K562 (cell line): ENCODE data around the gene YAE1. TPM values are rescaled to one million over a fixed set of nuclear protein-coding genes. Genes with fewer than 3 reads are reported as not detected.

Experiments used
- ATAC-seq: fragments of 200-7000 bp; cut with Tn5 transposase; 3 replicates; pipeline ENCODE4 v1.9.1; 2020; ENCODE audit warnings: moderate library complexity
- BruUV-seq: library from RNA; stranded (reverse); fragments of 400-500 nt; replicated peaks from 2 replicates; lab custom pipeline; 2021; lab: Mats Ljungman, UMichigan
- CTCF ChIA-PET: fragments of 300-600 bp; formaldehyde crosslinking; extraction: SDS; loops from one replicate; lab custom pipeline; 2021; ENCODE audit warnings: low intra/inter-chr PET ratio; lab: Yijun Ruan, JAX
- POLR2A ChIA-PET: fragments of 300-600, 350-650 bp; sonication (Branson Sonifier 250); formaldehyde crosslinking; extraction: SDS; loops from one replicate; lab custom pipeline; 2021; ENCODE audit warnings: antibody characterized with exemption, inconsistent platforms; lab: Yijun Ruan, JAX
- DNase-seq, 4 experiments: peaks; one replicate each; pipeline versions ENCODE4 v3.0.0 to v3.0.0-alpha.2; 2011 to 2018; ENCODE audit warnings: low spot score in 3 of 4, mixed read lengths in 3 of 4; ENCODE audit errors: extremely low read depth in 1 of 4
- FAIRE-seq: peaks from 2 replicates; lab custom pipeline; 2011; peaks lifted over from hg19 to GRCh38; lab: Jason Lieb, UNC
- H2AFZ ChIP-seq: 2 replicates; pipeline ENCODE4 v1.6.0; 2011; ENCODE audit warnings: low read depth, low read length, control low read depth, inconsistent platforms
- H3K27ac ChIP-seq: fragments of 200-600 bp; 3 replicates; pipeline ENCODE4 v1.8.0; 2011; ENCODE audit warnings: low read depth, mild to moderate bottlenecking, control low read depth, inconsistent platforms, low read length, moderate library complexity, mixed read lengths; ENCODE audit errors: extremely low read depth
- H3K27me3 ChIP-seq, 2 experiments: fragments of 300-600 bp in 1 of 2; 2 replicates in 1 of 2; 3 replicates in 1 of 2; pipeline versions ENCODE4 v1.6.0 to v1.8.0; 2011; ENCODE audit warnings: inconsistent platforms in 2 of 2, low read length in 2 of 2, mild to moderate bottlenecking in 1 of 2, mixed read lengths in 1 of 2, moderate library complexity in 1 of 2; ENCODE audit not compliant: control insufficient read depth in 2 of 2, insufficient read depth in 2 of 2
- H3K36me3 ChIP-seq: fragments of 300-600 bp; 3 replicates; pipeline ENCODE4 v1.8.0; 2011; ENCODE audit warnings: mild to moderate bottlenecking, low read length, inconsistent platforms; ENCODE audit not compliant: control insufficient read depth, insufficient read depth
- H3K4me1 ChIP-seq, 2 experiments: fragments of 200-600 bp in 1 of 2; replicated peaks in 1 of 2; 2 replicates in 1 of 2; 3 replicates in 1 of 2; pipeline versions ENCODE4 v1.5.1 to v1.8.0; 2011; ENCODE audit warnings: inconsistent platforms in 2 of 2, low read length in 2 of 2, mild to moderate bottlenecking in 1 of 2, mixed read lengths in 1 of 2, moderate library complexity in 1 of 2; ENCODE audit not compliant: control insufficient read depth in 2 of 2, insufficient read depth in 2 of 2
- H3K4me2 ChIP-seq: 2 replicates; pipeline ENCODE4 v1.6.1; 2011; ENCODE audit warnings: low read length, control low read depth, inconsistent platforms, mixed read lengths; ENCODE audit not compliant: insufficient read depth
- H3K4me3 ChIP-seq: fragments of 200-600 bp; sonication (generic), shearing (Covaris generic); 2 replicates; pipeline ENCODE4 v1.5.1; 2016; ENCODE audit warnings: control low read depth, inconsistent platforms
- H3K79me2 ChIP-seq: fragments of 200-600 bp; 3 replicates; pipeline ENCODE4 v1.8.0; 2011; ENCODE audit warnings: low read length, inconsistent platforms; ENCODE audit not compliant: control insufficient read depth, insufficient read depth
- H3K9ac ChIP-seq, 2 experiments: 2 replicates each; pipeline versions ENCODE4 v1.6.0 to v1.6.1; 2011; ENCODE audit warnings: low read depth in 2 of 2, low read length in 2 of 2, control low read depth in 1 of 2, inconsistent platforms in 1 of 2, mild to moderate bottlenecking in 1 of 2, mixed read lengths in 1 of 2; ENCODE audit not compliant: insufficient read depth in 1 of 2
- H3K9me1 ChIP-seq: one replicate; pipeline ENCODE4 v1.6.0; 2011; ENCODE audit warnings: inconsistent platforms, mild to moderate bottlenecking, low read length, moderate library complexity; ENCODE audit not compliant: control insufficient read depth, insufficient read depth
- H3K9me3 ChIP-seq: replicated peaks from 2 replicates; pipeline ENCODE4 v1.5.1; 2011; ENCODE audit warnings: low read depth, low read length, inconsistent platforms; ENCODE audit not compliant: control insufficient read depth, insufficient read depth
- H4K20me1 ChIP-seq: replicated peaks from 2 replicates; pipeline ENCODE4 v1.6.1; 2011; ENCODE audit warnings: low read length, inconsistent platforms, mixed read lengths; ENCODE audit not compliant: control insufficient read depth, insufficient read depth
- ARHGAP35 ChIP-seq: fragments of 450-650 bp; IDR thresholded peaks from 2 replicates; pipeline ENCODE4 v1.6.1; 2018; ENCODE audit not compliant: partially characterized antibody
- C11orf30 ChIP-seq: fragments of 450-650 bp; IDR thresholded peaks from 2 replicates; pipeline ENCODE4 v1.6.1; 2016; ENCODE audit warnings: low read depth, mild to moderate bottlenecking
- CREM ChIP-seq: IDR thresholded peaks from 2 replicates; pipeline ENCODE4 v1.6.1; 2014; ENCODE audit warnings: antibody characterized with exemption, low read depth
- EP300 ChIP-seq: IDR thresholded peaks from 2 replicates; pipeline ENCODE4 v1.6.1; 2012; ENCODE audit warnings: low read length, improper control_type of control experiment
- MAFG ChIP-seq: fragments of 450-650 bp; conservative IDR thresholded peaks from 2 replicates; pipeline ENCODE4 v1.6.1; 2016; ENCODE audit warnings: missing genetic modification characterization, missing compliant biosample characterization
- TBL1XR1 ChIP-seq, 2 experiments: IDR thresholded peaks; 2 replicates each; pipeline ENCODE4 v1.6.1; 2012; ENCODE audit warnings: improper control_type of control experiment in 2 of 2, low read length in 2 of 2, mild to moderate bottlenecking in 1 of 2
- ZNF197 ChIP-seq: fragments of 200-800 bp; sonication (Bioruptor generic); IDR thresholded peaks from 2 replicates; pipeline ENCODE4 v1.6.1; 2016; ENCODE audit warnings: low read depth, missing genetic modification characterization, missing compliant biosample characterization
- ZNF316 ChIP-seq: fragments of 450-650 bp; IDR thresholded peaks from 2 replicates; pipeline ENCODE4 v1.6.1; 2016
- ZNF551 ChIP-seq: fragments of 250-450 bp; sonication (Bioruptor Pico); IDR thresholded peaks from 2 replicates; pipeline ENCODE4 v1.5.0; 2021; ENCODE audit warnings: mild to moderate bottlenecking, moderate library complexity
- WGBS: fragments of 100-300 bp; shearing (Covaris generic); methylation state at CpG from one replicate; pipeline ENCODE4 v1.1.6; 2016; ENCODE audit warnings: low coverage, mixed read lengths; ENCODE audit not compliant: insufficient coverage; ENCODE audit errors: missing lambda C conversion rate; 5-methylcytosine and 5-hydroxymethylcytosine counted together
- in situ Hi-C: fragments of 300-500 bp; cut with MboI; formaldehyde crosslinking; loops from 4 replicates; pipeline ENCODE4 v1.15.0; 2018; ENCODE audit warnings: inconsistent platforms, mixed read lengths
- intact Hi-C: fragments of 100-400 bp; cut with micrococcal nuclease; formaldehyde crosslinking; loops from 2 replicates; pipeline ENCODE4 v1.14.2; 2022
- polyA plus RNA-seq, 8 experiments: library from polyadenylated mRNA; depleted of rRNA in 4 of 8; stranded (reverse) in 5 of 8; unstranded in 3 of 8; fragments of >200 nt; fragmentation: Nextera tagmentation in 2 of 8; fragmentation: Illumina TruSeq in 1 of 8; extraction: Ambion mirVana in 2 of 8; extraction: Trizol in 1 of 8; gene quantifications; 2 replicates each; pipeline versions ENCODE4 v1.2.1 to v1.2.3, GENCODE V29; 2011 to 2014; ENCODE audit warnings: inconsistent platforms in 1 of 8, missing spikeins in 1 of 8
- total RNA-seq, 7 experiments: library from RNA; depleted of rRNA in 6 of 7; stranded (reverse); fragments of >200 nt in 6 of 7; fragmentation: Illumina TruSeq in 2 of 7; extraction: Trizol in 2 of 7; gene quantifications; 2 replicates each; pipeline versions ENCODE4 v1.2.1 to v1.2.3, GENCODE V29; 2011 to 2021; ENCODE audit warnings: low replicate concordance in 1 of 7
- TF ChIP-seq, protein P1 (sequence below): sonication (generic); formaldehyde crosslinking; IDR thresholded peaks from 2 replicates; pipeline ENCODE4 v1.8.1; 2023; ENCODE audit warnings: mild to moderate bottlenecking, missing genetic modification reagents
- TF ChIP-seq, protein P2 (sequence below): fragments of 250-450 bp; sonication (Bioruptor Pico); IDR thresholded peaks from 2 replicates; pipeline ENCODE4 v1.9.0; 2021; ENCODE audit warnings: mild to moderate bottlenecking, inconsistent platforms

The YAE1 gene
- total and polyA plus RNA-seq, 9 of the 15 experiments (the other 6 are each of a cell fraction or from before 2014, with no cell fraction given) = 15.2 to 63.4 (median 30.1) TPM

DNA sequence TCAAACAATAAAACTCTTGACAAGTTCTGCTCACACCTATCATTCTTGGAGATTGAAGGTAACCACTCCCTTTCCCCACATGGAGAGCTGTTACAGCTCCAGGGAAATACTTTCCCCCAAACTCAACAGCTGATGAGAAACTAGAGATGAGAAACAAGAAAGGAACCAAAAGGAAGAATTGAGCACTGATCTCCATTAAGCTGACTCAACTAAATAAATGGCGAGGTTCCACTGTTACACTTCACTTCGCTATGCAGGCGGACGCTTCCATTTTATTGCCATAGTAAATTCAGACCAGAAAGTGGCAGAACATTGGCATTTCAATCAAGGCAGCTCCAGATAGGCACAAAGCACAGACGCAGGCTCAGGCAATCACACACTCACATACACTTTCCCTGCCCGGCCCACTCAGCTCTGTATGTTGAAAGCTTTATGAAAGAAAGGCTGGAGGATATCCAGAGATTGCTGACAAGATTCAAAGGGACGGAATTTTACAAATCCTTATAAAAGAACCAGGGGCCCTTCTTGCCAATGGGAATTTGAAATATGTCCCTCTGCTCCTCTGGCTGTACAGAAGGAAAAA is 11.5 kb upstream of the YAE1 start:
- no peaks in the 10 kb centered on the region for H3K9me1 ChIP-seq
- H3K27ac ChIP-seq = no peak overlapping the region
- no peaks in the 10 kb centered on the region for H3K4me1 ChIP-seq
- TF ChIP-seq MAFG (tag) (peak; percentile 26; the same call in 1 of the 2 replicates), ZNF316 (peak; percentile 72), ZNF197 (CRISPR knock-in tag) (no peak), C11orf30 (peak; percentile 45; the same call in 1 of the 2 replicates)
- H3K4me2 ChIP-seq = no peak overlapping the region
- DNase-seq (no peak), ATAC-seq (no peak), FAIRE-seq (no peak)
- in situ Hi-C loops = no loop called here
- H2AFZ ChIP-seq = no peak overlapping the region
- intact Hi-C loops = no loop called here
- H4K20me1 ChIP-seq = no peaks in the 10 kb centered on the region
- no peak overlapping the region for H3K9ac ChIP-seq
- peaks cover 21 to 24% of the 10 kb centered on the region in 2 experiments for H3K27me3 ChIP-seq
- H3K36me3 ChIP-seq = no peaks in the 10 kb centered on the region
- ChIA-PET POLR2A (interaction anchor here (0.9 kb wide), 1 partner anchor 12 kb away, joined by 4 read pairs; the partner anchor contains the start of gene YAE1), CTCF (no interaction called here)
- H3K79me2 ChIP-seq = no peaks in the 10 kb centered on the region
- WGBS = 4% methylated on average over 7 of the region's 7 CpGs
- no TSS peak for BruUV-seq
- H3K9me3 ChIP-seq = no peaks in the 10 kb centered on the region
- H3K4me3 ChIP-seq = no peak overlapping the region

- no peak overlapping the region for H3K4me2 ChIP-seq
- H3K79me2 ChIP-seq = no peaks in the 10 kb centered on the region
- no peaks in the 10 kb centered on the region for H3K9me1 ChIP-seq
- H2AFZ ChIP-seq = no peak overlapping the region
- no peak overlapping the region for H3K9ac ChIP-seq
- CTCF ChIA-PET = no interaction called here
- H3K4me3 ChIP-seq = no peak overlapping the region
- H3K27ac ChIP-seq = no peak overlapping the region
- WGBS = 0% methylated on average over 1 of the region's 1 CpG
- DNase-seq (peak in 2 of 4 experiments; percentile 28 to 40), ATAC-seq (no peak), FAIRE-seq (no peak)
- no peaks in the 10 kb centered on the region for H3K36me3 ChIP-seq
- in situ Hi-C loops (no loop called here), intact Hi-C loops (no loop called here)
- no peaks in the 10 kb centered on the region for H3K9me3 ChIP-seq
- H3K27me3 ChIP-seq = peaks cover 5 to 11% of the 10 kb centered on the region in 2 experiments; a peak in 4 of 5 replicates
- no peaks in the 10 kb centered on the region for H4K20me1 ChIP-seq
- BruUV-seq = no TSS peak
- H3K4me1 ChIP-seq = no peaks in the 10 kb centered on the region; a peak in 1 of 5 replicates
- POLR2A ChIA-PET = no interaction called here
- TF ChIP-seq EP300 (no peak), TBL1XR1 (IDR thresholded peaks at IDR 0.05; ENCODE audit: low read length in 2 of 2) (no peak), CREM (no peak), ARHGAP35 (no peak), ZNF551 (CRISPR knock-in tag) (no peak)
- TF ChIP-seq, protein P1, sequence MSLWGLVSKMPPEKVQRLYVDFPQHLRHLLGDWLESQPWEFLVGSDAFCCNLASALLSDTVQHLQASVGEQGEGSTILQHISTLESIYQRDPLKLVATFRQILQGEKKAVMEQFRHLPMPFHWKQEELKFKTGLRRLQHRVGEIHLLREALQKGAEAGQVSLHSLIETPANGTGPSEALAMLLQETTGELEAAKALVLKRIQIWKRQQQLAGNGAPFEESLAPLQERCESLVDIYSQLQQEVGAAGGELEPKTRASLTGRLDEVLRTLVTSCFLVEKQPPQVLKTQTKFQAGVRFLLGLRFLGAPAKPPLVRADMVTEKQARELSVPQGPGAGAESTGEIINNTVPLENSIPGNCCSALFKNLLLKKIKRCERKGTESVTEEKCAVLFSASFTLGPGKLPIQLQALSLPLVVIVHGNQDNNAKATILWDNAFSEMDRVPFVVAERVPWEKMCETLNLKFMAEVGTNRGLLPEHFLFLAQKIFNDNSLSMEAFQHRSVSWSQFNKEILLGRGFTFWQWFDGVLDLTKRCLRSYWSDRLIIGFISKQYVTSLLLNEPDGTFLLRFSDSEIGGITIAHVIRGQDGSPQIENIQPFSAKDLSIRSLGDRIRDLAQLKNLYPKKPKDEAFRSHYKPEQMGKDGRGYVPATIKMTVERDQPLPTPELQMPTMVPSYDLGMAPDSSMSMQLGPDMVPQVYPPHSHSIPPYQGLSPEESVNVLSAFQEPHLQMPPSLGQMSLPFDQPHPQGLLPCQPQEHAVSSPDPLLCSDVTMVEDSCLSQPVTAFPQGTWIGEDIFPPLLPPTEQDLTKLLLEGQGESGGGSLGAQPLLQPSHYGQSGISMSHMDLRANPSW (CRISPR knock-in tag) = no peak
- TF ChIP-seq, protein P2, sequence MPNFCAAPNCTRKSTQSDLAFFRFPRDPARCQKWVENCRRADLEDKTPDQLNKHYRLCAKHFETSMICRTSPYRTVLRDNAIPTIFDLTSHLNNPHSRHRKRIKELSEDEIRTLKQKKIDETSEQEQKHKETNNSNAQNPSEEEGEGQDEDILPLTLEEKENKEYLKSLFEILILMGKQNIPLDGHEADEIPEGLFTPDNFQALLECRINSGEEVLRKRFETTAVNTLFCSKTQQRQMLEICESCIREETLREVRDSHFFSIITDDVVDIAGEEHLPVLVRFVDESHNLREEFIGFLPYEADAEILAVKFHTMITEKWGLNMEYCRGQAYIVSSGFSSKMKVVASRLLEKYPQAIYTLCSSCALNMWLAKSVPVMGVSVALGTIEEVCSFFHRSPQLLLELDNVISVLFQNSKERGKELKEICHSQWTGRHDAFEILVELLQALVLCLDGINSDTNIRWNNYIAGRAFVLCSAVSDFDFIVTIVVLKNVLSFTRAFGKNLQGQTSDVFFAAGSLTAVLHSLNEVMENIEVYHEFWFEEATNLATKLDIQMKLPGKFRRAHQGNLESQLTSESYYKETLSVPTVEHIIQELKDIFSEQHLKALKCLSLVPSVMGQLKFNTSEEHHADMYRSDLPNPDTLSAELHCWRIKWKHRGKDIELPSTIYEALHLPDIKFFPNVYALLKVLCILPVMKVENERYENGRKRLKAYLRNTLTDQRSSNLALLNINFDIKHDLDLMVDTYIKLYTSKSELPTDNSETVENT (CRISPR knock-in tag) = no peak
Measured at GRCh38 chr7:39557222-39557621, 9.0 kb upstream of the YAE1 start.
